ENCODE measurements around the gene PPP2R5C. TPM values are rescaled to one million over a fixed set of nuclear protein-coding genes. Genes with fewer than 3 reads are reported as not detected.

Gene PPP2R5C
- total RNA-seq, 1 experiment from 2014 or later = 93.0 TPM

- H2BK12ac ChIP-seq (ENCODE audit: insufficient read length, low read depth, low read length) = no peak overlapping the region
- no peaks in the 10 kb centered on the region for H3K9me3 ChIP-seq (ENCODE audit: control insufficient read depth, low read depth, low read length)
- H3K4ac ChIP-seq (ENCODE audit: low read depth, low read length) = no peak overlapping the region
- no peak overlapping the region for H2BK5ac ChIP-seq (ENCODE audit: insufficient read length, low read length)
- no peak overlapping the region for H4K8ac ChIP-seq (replicated peaks; ENCODE audit: insufficient read length, low read depth, low read length)
- H2AK5ac ChIP-seq (ENCODE audit: insufficient read length, low read length) = no peak overlapping the region
- Mint-ChIP-seq H3K36me3 (ENCODE audit: insufficient read depth in 1 of 3, low read depth in 3 of 3) (no peaks in the 10 kb centered on the region; a peak in 1 of 7 replicates), H3K9me3 (no peaks in the 10 kb centered on the region; a peak in 1 of 5 replicates), H3K27me3 (ENCODE audit: low read depth) (peaks cover 11% of the 10 kb centered on the region), H3K4me1 (peaks cover 0 to 2% of the 10 kb centered on the region in 2 experiments; a peak in 1 of 4 replicates), H3K27ac (no peak overlapping the region), H3K4me3 (no peak overlapping the region)
- no peak overlapping the region for H3K14ac ChIP-seq (ENCODE audit: insufficient read depth, low read length)
- no peaks in the 10 kb centered on the region; the same call in 1 of the 2 replicates for H3K27me3 ChIP-seq (ENCODE audit: insufficient read depth, low read length)
- H3K4me2 ChIP-seq (ENCODE audit: insufficient read depth, insufficient read length, low read length) = no peak overlapping the region
- no peak overlapping the region for H3K18ac ChIP-seq (ENCODE audit: insufficient read length, low read depth, low read length)
- no peak overlapping the region for H4K91ac ChIP-seq (ENCODE audit: insufficient read length, low read depth, low read length)
- no peak for DNase-seq
- H2BK20ac ChIP-seq (ENCODE audit: low read depth, low read length, poor library complexity, severe bottlenecking) = no peak overlapping the region
- no peak overlapping the region for H3K23ac ChIP-seq (ENCODE audit: insufficient read length, low read depth, low read length)
- no peaks in the 10 kb centered on the region for H3K79me1 ChIP-seq (ENCODE audit: insufficient read depth, low read depth, low read length, poor library complexity, severe bottlenecking)
- H3T11ph ChIP-seq (ENCODE audit: low read length) = no peak overlapping the region
- no peak overlapping the region for H2AFZ ChIP-seq (ENCODE audit: low read length)
- no peak for TF ChIP-seq CTCF (conservative IDR thresholded peaks at IDR 0.05)
- H3K9ac ChIP-seq (ENCODE audit: extremely low read depth, insufficient read length, low read length) = no peak overlapping the region
- H4K5ac ChIP-seq (ENCODE audit: insufficient read length, low read depth, low read length) = no peak overlapping the region
- H4K20me1 ChIP-seq (ENCODE audit: control insufficient read depth, insufficient read depth, insufficient read length) = no peaks in the 10 kb centered on the region
- H3K23me2 ChIP-seq (ENCODE audit: insufficient read length, low read depth, low read length, poor library complexity, severe bottlenecking) = no peaks in the 10 kb centered on the region
- no peaks in the 10 kb centered on the region for H3K4me1 ChIP-seq (ENCODE audit: insufficient read depth, low read length)
- H3K56ac ChIP-seq (ENCODE audit: insufficient read length, low read depth, low read length) = no peak overlapping the region
- no peak overlapping the region for H3K27ac ChIP-seq (ENCODE audit: insufficient read length, low read depth, low read length)
- H2BK120ac ChIP-seq (ENCODE audit: low read depth, low read length, poor library complexity, severe bottlenecking) = no peak overlapping the region
- H3K79me2 ChIP-seq (ENCODE audit: insufficient read depth, low read length) = no peaks in the 10 kb centered on the region
- no peak overlapping the region for H2BK15ac ChIP-seq (ENCODE audit: low read depth, low read length)
- no CpG with 5 or more reads among the region's 10 CpGs for WGBS (ENCODE audit: extremely low coverage, insufficient read length, low lambda C conversion rate)
Observed at GRCh38 chr14:101927859-101928258, 166.3 kb downstream of the PPP2R5C start.
